ENCODE data around the gene ZBED2.

DNA sequence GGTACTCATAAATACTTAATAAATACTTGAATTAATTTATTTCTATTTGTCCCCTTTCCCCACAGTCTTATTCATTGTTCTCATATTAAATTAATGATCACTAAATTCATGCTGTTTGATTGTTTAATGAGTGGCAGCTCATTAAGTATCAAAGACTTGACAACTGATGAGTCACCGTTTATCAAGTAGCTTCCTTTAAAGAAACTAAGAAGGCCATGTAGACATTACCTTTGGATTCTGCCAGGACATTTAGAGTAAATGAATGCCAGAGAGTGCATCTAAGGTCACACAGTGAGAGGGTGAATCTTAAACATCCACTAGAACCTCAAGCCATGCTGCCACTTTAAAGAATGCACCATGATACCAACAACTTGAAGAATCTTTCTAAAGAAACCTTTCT, 23.9 kb downstream of the ZBED2 start:
- TF ChIP-seq, protein P1, sequence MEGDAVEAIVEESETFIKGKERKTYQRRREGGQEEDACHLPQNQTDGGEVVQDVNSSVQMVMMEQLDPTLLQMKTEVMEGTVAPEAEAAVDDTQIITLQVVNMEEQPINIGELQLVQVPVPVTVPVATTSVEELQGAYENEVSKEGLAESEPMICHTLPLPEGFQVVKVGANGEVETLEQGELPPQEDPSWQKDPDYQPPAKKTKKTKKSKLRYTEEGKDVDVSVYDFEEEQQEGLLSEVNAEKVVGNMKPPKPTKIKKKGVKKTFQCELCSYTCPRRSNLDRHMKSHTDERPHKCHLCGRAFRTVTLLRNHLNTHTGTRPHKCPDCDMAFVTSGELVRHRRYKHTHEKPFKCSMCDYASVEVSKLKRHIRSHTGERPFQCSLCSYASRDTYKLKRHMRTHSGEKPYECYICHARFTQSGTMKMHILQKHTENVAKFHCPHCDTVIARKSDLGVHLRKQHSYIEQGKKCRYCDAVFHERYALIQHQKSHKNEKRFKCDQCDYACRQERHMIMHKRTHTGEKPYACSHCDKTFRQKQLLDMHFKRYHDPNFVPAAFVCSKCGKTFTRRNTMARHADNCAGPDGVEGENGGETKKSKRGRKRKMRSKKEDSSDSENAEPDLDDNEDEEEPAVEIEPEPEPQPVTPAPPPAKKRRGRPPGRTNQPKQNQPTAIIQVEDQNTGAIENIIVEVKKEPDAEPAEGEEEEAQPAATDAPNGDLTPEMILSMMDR (conservative IDR thresholded peaks at IDR 0.05), result no peak
- no peak for TF ChIP-seq EZH2 (IDR thresholded peaks at IDR 0.05; ENCODE audit: low read depth)

All from PC-9 (cell line).